Mucosa of gallbladder (tissue), 1 donor: ENCODE data around the gene GREB1. TPM values are rescaled to one million over a fixed set of nuclear protein-coding genes. Genes with fewer than 3 reads are reported as not detected.

ENCODE experiments used
- DNase-seq: peaks from one replicate; pipeline ENCODE4 v3.0.0-alpha.2; 2020; ENCODE audit warnings: low spot score
- total RNA-seq: library from RNA; stranded (reverse); gene quantifications from one replicate; pipeline ENCODE4 v1.2.1, GENCODE V29; 2021
- donor health status: DM: no; HTN: no; CAD: no.

The GREB1 gene
- total RNA-seq, 1 donor from 2014 or later = 12.5 TPM

DNA sequence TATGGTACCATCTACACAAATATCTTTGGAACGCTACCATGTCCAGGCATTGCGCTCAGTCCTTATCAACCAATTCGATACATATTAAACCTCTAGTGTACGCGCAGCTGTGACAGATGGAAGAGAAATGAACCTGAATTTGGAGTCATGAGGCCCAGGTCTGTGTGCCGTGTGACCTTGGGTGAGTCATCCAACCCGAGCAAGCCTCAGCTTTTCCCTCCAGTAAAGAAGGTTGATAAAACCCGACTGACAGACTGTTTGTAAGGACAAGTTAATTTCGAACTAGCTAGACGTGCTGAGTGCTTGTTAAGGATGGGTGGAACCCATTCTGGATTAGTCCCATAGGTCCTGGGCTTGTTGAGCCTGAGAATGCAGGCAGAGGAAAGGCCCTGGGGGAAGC lies 28.2 kb downstream of the GREB1 start:
- no peak for DNase-seq

DNA sequence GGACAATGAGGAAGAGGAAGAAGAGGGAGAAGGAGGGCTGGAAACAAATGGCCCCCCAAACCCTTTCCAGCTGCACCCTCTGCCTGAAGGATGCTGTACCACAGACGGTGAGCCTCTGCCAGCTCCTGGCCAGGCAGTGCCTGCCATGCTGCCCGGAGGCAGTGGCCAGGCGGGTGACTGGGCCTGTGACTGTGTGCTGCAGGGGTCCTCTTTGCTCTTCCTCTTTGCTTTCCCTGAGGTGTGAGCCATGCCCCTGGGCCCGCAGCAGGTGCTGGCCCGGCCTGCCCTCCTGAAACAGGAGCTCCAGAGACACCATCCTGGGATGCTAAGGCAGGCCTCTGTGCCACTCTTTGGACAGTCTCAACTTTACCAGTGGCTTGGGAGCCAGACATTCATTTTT lies 28.6 kb downstream of the GREB1 start:
- DNase-seq = no peak

- no peak for DNase-seq
These were observed 30.2 kb downstream of the GREB1 start for GRCh38 chr2:11563784-11564666.

DNA sequence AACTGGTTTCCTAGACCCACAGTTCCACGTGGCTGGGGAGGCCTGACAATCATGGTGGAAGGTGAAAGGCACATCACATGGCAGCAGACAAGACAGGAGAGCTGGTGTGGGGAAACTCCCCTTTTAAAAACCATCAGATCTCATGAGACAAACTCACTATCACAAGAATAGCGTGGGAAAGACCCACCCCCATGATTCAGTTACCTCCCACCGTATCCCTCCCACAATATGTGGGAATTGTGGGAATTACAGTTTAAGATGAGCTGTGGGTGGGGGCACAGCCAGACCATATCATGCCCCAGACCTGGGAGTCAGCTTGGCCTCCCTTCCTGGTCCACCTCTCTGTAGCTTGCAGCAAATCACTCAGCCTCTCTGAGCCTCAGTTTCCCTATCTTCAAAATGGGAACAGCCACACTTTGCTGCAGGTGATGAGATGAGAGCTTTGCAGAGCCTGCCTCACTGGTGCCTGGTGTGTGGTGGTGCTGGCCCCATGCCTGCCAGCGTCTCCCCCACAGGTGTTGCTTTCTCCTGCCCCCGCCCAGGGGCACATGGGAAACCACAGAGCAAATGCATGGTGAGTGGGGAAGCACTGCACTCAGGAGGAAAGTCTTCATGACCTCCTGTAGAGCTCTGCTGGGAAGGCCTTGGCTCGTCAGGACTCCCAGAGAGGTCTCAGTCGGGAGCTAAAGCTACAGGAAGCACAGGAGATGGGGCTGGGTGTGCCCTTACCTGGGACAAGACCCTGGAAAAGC lies 31.1 kb downstream of the GREB1 start:
- DNase-seq = no peak

- DNase-seq = no peak
These were observed 32.5 kb downstream of the GREB1 start for GRCh38 chr2:11566383-11566782.

- no peak for DNase-seq
These were observed 33.8 kb downstream of the GREB1 start for GRCh38 chr2:11567631-11568031.

GRCh38 chr2:11568436-11568835 lies 34.6 kb downstream of the GREB1 start:
- DNase-seq = no peak

DNA sequence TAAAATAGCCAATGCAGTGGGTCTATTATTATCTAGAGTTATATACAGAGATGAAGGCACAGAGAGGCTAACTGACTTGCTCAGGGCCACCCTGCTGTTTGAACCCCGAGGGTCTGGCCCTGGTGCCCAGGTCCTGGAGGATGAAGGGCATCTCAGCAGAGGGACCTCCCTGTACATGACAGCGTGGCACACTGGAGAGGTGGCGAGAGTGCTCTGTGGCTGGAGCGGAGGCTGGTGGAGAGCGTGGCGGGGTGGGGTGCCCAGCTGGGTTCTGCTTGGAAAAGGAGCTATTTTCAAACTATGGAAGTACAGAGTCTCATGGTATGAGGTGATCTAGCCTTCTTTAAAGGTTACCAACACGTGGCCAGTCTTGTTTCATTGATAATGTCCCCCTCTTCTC lies 35.8 kb downstream of the GREB1 start:
- no peak for DNase-seq

DNA sequence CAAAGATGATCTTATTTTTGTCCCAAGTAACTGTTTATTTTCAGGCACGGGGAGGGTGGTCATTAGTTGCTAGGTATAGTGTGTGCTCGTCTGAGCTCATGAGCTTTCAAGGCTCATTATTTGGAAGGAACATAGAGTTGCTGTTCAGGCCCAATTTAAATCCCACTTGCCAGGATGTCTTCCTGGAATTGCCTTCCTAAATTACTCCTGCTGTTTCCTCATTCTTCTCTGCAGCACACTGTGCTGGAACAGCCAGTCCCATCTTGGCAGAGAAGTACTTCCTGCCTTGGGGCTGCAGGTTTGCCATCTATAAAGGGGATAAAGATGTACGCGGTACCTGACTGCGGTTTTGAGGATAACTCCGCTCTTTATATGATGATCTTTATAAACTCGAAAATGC lies 37.3 kb downstream of the GREB1 start:
- DNase-seq = no peak

DNA sequence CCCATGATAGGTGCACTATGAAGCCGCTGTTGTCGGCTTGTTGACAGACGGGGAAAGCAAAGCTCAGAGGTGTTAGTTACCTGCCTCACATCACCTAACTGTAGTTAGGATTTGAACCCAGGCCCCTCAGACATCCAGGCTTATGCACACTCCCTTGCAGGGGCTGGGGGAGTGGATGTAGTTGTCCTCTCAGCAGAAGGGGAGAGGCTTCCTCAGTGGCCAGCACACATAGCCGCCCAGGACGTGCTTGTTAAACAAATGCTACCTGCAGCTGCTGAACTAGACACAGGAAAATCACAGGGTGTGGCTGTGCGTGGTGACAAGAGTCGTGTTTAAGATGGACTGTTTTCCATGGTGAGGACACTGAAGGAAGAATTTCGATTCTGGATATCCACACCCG lies 39.2 kb downstream of the GREB1 start:
- no peak for DNase-seq

DNA sequence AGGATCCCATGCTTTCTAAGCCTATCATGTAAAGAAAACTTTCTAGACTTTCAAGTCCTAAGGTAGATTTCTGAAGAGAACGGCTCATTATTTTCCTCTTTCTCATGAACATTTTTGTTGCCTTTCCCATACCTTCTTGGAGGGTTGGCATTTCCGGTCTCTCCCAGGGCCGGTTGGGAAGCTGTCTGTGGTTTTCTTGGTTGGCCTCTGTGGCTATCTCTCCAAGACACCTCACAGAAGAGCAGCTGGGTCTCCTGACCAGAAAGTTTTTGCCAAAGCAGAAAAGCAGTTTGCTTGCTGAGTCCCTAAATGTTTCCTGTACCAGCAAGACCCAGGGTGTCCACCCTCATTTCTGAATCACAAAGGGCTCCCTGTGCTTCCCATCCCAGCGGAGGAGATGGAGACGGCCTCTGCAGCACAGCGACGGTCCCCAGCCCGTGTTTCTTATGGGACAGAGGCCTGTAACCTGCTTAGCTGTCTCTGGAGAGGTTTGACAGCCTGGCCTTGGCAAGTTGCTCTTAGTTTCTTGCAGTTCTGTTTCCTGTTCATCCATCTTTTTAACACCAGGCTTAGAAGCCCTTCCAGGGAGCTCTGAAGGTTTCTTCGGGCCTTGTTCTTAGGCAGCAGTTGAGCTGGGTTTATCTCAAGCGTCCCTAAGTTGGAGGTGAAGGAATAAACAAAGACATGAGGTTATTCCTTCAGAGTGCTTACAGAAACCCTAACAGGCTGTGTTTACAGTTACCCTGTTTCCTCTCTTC lies 39.8 kb downstream of the GREB1 start:
- DNase-seq = no peak

- DNase-seq = no peak
These were observed 40.6 kb downstream of the GREB1 start for GRCh38 chr2:11574176-11575046.

DNA sequence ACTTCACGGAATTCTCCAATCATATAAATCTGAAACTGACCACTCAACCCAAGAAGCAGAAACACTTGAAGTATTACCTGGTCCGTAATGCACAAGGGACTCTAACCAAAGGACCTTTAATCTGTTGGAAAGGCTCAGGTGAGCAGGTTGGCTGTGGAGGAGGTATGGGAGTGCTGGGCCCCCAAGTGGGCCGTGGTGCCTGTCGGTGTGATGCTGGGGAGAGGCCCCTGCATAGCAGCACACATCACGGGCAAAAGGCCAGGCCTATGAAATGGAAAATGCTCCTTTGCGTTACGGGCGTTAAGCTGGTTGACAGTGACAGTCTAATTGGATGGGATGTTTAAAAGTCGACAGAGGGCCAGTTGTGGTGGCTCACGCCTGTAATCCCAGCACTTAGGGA lies 42.6 kb downstream of the GREB1 start:
- DNase-seq = no peak

DNA sequence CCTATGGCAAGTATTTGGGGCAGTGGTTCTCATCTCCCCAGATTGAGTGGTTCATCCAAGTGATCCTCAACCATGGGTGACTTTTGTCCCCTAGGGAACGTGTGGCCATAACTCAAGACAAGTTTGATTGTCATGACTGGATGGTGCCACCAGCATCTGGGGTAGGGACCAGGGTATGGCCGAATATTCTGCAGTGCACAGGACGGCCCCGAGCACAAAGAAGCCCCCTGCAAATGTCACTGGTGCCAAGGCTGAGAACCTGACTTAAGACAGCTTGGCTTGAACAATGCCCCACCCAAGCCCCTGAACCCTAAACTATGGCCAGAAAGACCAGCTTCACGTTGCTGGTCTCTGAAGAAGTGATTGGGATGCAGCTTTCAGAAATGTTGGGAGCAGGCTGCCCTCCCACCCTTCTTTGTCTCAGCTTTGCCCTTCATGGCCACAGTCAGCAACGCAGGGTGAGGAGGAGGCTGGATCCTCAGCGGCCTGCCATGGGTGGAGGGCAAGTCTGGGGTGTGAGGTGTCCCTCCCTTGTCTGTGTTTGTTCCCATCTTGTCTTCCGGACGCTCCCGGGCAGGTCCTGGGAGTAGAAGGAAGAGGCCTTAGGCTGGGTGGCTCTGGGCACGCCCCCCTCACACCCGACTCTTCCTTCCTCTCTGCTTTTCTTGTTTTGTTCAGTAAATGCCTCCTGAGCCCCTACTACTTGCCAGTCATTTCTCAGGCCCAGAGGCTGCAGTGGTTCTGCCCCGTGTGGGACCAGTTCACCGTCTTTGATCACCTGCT lies 43.4 kb downstream of the GREB1 start:
- no peak for DNase-seq

GRCh38 chr2:11578081-11578948 lies 44.5 kb downstream of the GREB1 start:
- DNase-seq = no peak

GRCh38 chr2:11578986-11579774 lies 45.3 kb downstream of the GREB1 start:
- DNase-seq = no peak

GRCh38 chr2:11579867-11580659 lies 46.2 kb downstream of the GREB1 start:
- DNase-seq = no peak

- no peak for DNase-seq
These were observed 46.9 kb downstream of the GREB1 start for GRCh38 chr2:11580697-11581096.
